GM21528 (cell line): ENCODE results near the gene MECP2.

Source experiments
- ATAC-seq: cut with Tn5 transposase; IDR thresholded peaks from one replicate; pipeline ENCODE4 v1.9.1; 2021; ENCODE audit warnings: mild to moderate bottlenecking, moderate library complexity; ENCODE audit not compliant: unreplicated experiment, low FRiP score

MECP2 gene

GRCh38 chrX:154064637-154065435 is 32.7 kb downstream of the MECP2 start:
- no peak for ATAC-seq

- no peak for ATAC-seq
Measured at GRCh38 chrX:154063234-154063633, 34.3 kb downstream of the MECP2 start.

GRCh38 chrX:154061801-154062200 is 35.7 kb downstream of the MECP2 start:
- no peak for ATAC-seq

GRCh38 chrX:154059729-154060245 is 37.7 kb downstream of the MECP2 start:
- no peak for ATAC-seq

- ATAC-seq = no peak
Measured at GRCh38 chrX:154059231-154059630, 38.3 kb downstream of the MECP2 start.

GRCh38 chrX:154058214-154058997 is 39.1 kb downstream of the MECP2 start:
- no peak for ATAC-seq

- ATAC-seq = no peak
Measured at GRCh38 chrX:154057791-154058190, 39.7 kb downstream of the MECP2 start.

- ATAC-seq = no peak
Measured at GRCh38 chrX:154056770-154057241, 40.7 kb downstream of the MECP2 start.

GRCh38 chrX:154051201-154051810 is 46.2 kb downstream of the MECP2 start:
- no peak for ATAC-seq

GRCh38 chrX:154050113-154050495 is 47.4 kb downstream of the MECP2 start:
- no peak for ATAC-seq

- no peak for ATAC-seq
Measured at GRCh38 chrX:154049209-154050112, 48.1 kb downstream of the MECP2 start.

GRCh38 chrX:154048398-154048797 is 49.1 kb downstream of the MECP2 start:
- no peak for ATAC-seq

GRCh38 chrX:154046940-154047610 is 50.4 kb downstream of the MECP2 start:
- no peak for ATAC-seq

- no peak for ATAC-seq
Measured at GRCh38 chrX:154046031-154046781, 51.3 kb downstream of the MECP2 start.

- no peak for ATAC-seq
Measured at GRCh38 chrX:154044091-154044490, 53.4 kb downstream of the MECP2 start.

- ATAC-seq = no peak
Measured at GRCh38 chrX:154043003-154043763, 54.3 kb downstream of the MECP2 start.

GRCh38 chrX:154040863-154041262 is 56.7 kb downstream of the MECP2 start:
- no peak for ATAC-seq

- no peak for ATAC-seq
Measured at GRCh38 chrX:154040307-154040756, 57.2 kb downstream of the MECP2 start.
